CD4-positive, alpha-beta T cell treated with Interleukin-6 at 100 ng/mL for 8 hours (primary cell): ENCODE data around the gene COIL.
"Not testable (repeated sequence)": the region's sequence is repeated elsewhere in the genome, so short reads cannot be mapped to it uniquely, and the experiment has no call there.

Source experiments
- DNase-seq: peaks from one replicate; pipeline ENCODE4 v3.0.0-alpha.2; 2020; ENCODE audit warnings: mixed read lengths, low spot score

COIL gene

DNA sequence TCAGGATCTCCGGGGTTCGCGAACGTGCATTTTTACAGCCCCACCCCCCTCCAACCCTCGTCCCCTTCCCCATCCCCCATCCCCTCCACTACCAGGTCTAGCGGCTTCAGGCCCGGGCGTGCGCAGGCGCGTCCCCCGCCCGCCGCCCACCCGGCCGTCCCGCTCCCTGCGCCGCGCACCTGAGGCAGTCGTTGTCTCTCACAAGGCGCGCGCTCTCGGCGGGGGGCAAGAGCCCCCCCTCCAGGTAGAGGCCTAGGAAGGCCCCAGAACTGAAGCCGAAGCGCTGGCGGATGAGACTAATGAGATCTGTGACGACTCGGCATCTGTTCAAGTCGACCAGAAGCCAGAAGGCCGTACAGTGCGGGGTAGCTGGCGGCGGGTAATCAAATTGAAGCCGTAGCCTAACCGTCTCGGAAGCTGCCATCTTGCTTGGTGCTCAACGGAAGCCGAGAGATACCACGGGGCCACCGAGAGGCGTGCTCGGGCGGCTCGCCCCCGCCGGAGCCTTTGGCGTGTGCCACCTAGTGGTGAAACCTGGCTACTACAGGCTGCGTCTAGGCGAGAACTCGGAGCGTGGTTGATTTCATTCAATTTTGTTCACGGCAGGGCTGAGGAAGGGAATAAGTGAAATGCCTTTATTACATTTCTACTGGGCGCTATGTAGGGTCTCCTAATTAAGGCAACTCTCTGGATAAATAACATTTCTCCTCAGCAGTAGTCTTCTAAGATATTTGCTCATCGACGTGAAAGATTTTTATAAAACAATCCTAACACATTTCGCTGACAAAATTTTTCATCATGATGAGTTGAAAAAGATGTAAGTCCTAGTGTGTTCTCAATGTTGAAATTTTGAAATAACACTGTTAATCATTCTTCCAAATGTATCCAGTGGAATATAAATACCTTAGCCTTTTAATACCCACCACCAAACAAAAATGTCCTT is at the start of gene COIL:
TSS of gene COIL (minus strand) at position 455 of the 943 bp plus-strand sequence. CDS start at position 424, 31 bp downstream.
- peak; percentile 91 for DNase-seq

- no peak for DNase-seq
Observed at GRCh38 chr17:57010487-57010886, 49.6 kb upstream of the COIL start.

DNA sequence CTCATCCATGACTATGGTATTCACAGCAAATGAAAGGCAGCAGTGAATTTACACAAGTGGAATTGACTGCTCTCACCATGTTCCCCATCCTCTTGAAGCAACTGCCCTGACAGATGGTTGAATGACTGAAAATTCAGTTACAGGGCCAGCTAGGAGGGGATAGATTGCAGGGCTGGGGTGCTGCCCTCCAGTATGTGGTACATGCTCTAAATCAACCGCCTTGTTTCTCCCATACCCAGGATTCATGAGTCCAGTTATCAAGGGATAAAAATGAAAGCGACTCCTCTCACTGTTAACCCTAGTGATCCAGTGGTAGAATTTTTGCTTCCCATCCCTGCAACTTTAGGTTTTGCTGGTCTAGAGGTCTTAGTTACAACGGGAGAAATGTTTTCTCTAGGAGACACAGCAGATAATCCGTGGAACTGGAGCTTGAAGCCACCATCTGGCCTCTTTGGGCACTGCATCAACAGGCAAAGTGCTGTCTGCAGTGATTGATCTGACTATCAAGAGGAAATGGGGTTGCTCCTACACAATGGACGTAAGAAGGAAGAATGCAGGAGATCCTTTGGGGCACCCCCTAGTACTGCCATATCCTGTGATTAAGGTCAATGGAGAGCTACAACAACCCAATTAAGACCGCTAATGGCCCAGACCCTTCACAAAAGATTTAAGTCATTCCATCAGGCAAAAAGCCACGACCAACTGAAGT is 49.0 kb upstream of the COIL start:
- peak; percentile 49 for DNase-seq

DNA sequence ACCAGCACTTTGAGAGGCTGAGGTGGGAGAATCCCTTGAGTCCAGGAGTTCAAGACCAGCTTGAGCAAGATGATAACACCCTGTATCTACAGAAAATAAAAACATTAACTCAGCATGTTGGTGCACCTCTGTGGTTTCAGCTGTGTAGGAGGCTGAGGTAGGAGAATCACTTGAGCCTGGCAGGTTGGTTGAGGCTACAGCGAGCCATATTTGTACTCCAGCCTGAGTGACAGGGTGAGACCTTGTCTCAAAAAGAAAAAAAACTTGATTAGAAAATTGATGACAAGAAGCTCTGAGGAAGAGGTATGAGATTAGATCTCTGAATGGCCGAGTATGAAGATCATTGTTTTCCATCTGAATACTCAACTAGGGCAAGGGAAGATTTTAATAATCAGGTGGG is 48.1 kb upstream of the COIL start:
- DNase-seq: no peak

GRCh38 chr17:57006040-57006439 is 45.2 kb upstream of the COIL start:
- no peak for DNase-seq

- no peak for DNase-seq
Observed at GRCh38 chr17:57004944-57005579, 44.2 kb upstream of the COIL start.

- no peak for DNase-seq
Observed at GRCh38 chr17:57002904-57003303, 42.1 kb upstream of the COIL start.

DNA sequence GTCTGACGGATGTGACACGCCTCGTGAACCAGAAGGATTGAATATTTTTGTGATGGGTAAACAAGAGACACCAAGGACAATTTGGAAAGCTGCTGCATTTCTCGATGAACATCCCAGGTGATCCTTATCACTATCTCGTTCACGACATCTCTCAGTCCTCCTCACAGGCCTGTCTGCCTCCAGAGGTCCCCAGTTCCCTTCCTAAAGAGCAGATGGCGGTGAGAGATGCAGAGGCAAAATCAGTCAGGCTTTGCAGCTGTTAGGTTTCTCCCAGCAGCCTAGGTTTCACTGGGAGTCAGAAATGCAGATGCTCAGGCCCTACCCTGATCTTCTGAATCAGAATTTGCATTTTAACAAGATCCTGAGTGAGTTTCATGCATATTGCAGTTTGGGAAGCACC is 40.7 kb upstream of the COIL start:
- DNase-seq: no peak

DNA sequence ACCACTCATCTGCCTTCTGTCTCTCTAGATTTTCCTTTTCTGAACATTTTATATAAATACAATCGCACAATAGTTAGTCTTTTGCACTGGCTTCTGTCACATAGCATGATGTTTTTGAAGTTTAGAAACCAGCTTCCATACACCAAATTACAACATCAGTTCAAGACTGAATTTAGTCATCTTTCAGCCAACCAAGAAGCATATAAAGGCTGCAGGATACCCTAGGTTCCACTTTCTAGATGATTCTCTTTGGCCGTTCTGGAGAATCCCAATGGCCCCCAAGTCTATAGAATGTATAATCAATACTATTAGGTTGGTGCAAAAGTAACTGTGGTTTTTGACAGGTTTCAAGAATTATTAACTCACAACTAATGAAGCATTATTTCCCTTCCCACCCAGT is 36.5 kb upstream of the COIL start:
- DNase-seq: no peak

GRCh38 chr17:56995766-56996165 is 34.9 kb upstream of the COIL start:
- DNase-seq: no peak

DNA sequence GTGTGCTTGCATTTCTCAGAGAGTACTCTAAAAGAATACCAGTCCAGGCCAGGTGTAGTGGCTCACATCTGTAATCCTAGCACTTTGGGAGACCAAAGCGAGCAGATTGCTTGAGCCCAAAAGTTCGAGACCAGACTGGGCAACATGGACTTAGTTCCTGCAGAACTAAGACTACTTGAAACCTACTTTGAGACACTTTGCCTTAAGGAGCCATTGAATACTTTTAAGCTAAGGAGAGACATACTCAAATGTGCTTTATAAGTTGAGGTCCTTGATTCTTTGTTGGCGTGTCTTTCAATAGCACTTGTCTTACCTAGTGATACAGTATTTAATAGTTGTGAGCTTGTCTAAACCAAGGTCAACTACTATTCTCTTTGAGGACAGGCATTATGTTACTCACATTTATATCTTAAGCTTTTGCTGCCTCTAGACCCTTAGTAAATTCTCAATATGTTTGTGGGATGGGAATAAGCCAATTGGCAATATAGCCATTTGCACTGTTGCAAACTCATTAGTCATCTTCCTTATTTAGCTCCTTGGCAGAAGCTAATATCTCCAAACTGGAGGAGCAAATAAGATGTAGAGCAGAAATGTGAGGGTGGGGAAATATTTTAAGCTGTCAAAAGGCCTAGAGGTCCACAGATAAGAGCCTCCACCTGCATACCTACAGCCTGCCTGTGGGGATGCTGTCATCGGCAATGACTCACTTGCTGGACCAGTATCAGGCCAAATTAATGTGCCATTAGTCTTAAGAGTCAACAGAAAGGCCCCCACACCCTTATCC is 33.4 kb upstream of the COIL start:
- DNase-seq: no peak

GRCh38 chr17:56992364-56992763 is 31.5 kb upstream of the COIL start:
- no peak for DNase-seq

DNA sequence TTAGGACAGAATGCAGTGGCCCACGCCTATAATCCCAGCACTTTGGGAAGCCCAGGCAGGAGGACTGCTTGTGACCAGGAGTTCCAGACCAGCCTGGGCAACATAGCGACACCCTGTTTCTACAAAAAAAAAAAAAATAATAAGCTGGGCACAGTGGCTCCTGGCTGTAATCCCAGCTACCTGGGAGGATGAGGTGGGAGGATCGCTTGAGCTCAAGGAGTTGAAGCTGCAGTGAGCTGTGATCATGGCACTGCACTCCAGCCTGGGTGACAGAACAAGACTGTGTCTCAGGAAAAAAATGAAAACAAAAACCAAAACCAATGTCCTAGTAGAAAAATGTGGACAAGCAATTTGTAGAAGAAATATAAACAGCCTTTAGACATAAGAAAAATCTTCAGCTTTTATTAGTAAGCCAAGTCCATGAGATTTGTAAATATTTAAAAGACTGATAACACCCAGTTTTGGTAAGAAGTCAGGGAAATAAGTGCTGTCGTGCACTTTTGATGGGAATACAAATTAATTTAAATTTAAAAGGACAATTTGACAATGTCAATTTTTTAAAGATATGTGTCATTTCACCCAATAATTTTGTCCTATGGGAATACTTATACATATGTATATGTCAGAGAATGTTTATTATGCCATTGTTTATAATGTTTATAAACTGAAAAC is 28.2 kb upstream of the COIL start:
- DNase-seq: no peak

GRCh38 chr17:56987283-56987834 is 26.5 kb upstream of the COIL start:
- no peak for DNase-seq

DNA sequence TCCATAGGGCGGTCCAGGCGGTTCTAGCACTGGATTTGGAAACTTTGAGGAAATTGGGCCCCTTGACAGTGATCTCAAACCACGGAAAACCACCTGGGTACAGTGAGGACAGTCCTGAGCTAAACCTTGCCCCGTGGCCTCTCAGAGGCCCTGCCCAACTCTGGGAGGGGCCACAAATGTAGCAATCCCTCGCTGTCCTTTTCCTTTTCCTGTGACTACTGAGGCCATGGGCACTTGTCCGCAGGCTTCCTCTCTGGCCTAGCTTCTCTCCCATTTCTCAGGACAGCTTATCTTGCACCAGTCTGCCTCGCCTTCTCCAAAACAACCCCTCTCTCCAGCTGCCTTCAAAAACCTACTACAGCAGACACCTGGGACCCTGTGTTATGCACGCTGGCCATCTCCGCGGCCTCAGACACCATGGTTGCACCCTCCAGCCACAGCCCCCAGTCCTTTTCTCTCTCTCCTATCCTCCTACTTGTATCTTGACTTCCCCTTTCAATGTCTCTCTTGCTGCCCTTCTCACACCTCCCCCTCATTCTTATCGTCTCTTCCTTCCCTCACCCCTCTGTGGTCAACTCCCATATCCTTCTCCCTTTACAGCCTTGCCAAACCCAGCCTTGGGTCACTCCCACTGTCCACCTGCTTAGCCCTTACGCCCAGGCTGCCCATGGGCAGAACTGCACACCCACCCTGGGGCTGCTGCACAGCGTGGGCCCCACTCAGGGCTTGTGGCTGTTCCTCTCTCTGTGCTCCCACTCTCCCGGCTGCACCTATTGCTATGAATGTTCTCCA is 24.7 kb upstream of the COIL start:
- DNase-seq: no peak

GRCh38 chr17:56983366-56983765 is 22.5 kb upstream of the COIL start:
- DNase-seq: no peak

DNA sequence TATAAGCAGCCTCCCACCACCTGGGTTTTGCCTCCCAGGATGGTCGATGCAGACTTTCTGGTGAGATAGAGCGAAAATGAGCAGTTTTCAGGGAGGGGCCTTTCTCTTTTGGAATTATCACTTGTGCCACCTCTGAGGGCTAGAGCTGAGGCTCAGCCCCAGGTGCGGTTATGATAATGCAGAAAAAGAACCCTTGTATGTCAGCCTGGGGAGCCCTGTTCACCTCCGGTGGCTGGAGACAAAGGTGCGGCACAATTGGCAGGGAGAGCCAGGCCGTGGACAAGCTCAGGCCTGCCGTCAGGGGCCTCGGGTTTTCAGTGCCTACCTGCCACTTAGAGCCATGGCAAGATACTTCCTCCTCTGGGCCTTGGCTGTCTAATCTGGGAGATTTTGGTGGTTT is 21.5 kb upstream of the COIL start:
- no peak for DNase-seq

- not testable (repeated sequence) for DNase-seq
Observed at GRCh38 chr17:56980526-56980925, 19.7 kb upstream of the COIL start.

GRCh38 chr17:56979091-56979480 is 18.2 kb upstream of the COIL start:
- no peak for DNase-seq

DNA sequence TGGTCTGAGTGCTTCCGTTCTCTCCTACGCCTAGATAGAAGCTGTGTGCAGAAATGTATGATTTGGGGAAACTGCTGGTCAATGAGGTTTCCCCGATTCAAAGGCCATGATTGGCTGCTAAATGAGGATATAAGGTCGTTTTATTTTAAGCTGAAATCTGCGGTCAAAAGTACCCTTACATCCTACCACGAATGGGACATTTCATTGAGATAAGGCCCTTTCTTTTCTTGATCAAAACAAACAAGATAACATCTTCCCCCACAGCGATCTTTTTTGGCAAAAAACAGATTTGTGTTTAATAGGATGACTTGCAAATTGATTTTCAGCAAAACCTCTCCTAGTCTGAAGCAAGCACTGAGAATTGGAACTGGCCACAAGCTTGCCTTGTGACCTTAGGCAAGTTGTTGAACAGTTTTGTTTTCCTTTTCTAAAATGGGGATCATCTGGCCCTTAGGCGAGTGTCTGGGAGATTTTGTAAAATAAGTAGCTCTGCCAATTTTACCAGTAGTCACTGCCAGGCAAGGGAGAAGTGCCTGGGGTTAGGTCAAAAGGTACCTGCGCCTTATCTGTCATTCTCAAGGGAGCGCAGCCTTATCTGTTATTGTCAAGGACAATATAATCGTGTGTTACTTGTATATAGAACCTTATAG is 17.7 kb upstream of the COIL start:
- DNase-seq: no peak
